ENCODE results near the gene FOXJ3.

FOXJ3 gene

DNA sequence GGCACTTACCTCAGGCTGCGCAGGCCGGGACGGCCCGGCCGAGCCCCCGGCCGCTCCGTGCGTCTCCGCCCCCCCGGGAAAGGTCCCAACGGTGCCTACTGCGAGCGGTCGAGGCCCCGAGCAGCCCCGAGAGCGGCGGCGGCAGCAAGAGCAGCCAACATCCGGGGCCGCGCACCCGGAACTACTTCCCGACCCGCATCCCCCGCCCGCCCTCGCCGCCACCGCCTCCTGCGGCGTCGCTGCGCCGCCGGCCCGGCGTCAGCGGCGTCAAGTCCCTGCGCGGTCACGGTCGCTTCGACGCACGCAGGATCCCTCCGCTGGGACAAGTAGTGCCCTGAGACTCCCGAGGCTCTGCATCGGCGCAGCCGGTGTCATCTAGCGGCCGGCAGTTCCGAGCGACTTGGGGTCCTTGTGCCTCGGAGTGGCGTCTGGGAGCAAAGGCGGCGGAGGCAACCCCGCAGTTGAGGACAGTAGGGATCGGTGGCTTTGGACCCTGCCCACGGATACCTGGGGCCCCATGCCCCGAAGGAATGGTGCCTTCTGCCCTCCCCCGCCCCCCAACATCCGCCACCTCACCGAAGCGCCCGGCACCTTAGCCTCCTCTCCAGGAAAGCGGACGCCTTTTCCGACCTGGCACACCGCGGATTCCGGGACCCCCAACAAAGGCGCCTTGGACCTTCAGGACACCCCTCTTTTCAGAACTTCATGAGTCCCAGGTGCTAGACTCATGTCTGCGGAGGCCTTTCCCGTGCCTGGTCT, at the start of gene FOXJ3:
TSS of gene FOXJ3 (minus strand) at position 186 of the 759 bp plus-strand sequence. CDS start 24,142 bp downstream, outside the sequence.
- DNase-seq (ENCODE audit: low read depth): peak; percentile 92

DNA sequence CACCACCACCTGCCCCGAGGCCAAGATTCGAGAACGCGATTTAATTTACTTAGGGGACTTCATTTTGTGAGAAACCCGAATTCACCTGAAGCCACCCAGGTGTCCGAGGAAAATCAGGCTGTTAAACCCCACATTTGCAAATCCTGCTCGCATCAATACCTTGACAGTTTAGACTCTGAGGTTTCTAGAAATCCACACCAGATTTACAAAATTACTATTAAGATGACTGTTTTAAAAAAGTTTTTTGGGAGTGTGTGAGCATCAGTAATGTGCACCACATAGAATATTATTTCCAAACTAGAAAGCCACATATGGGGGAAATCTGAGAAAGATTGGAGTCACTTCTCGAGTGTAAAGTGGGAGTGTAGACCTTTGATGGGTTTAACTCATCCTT, 46.2 kb upstream of the FOXJ3 start:
- DNase-seq (ENCODE audit: low read depth): no peak

GRCh38 chr1:42380586-42381279, 45.7 kb upstream of the FOXJ3 start, which contains the start of gene RIMKLA:
Gene RIMKLA (plus strand): TSS chr1:42380792. CDS start chr1:42380935, 143 bp downstream.
- no peak for DNase-seq (ENCODE audit: low read depth)

DNA sequence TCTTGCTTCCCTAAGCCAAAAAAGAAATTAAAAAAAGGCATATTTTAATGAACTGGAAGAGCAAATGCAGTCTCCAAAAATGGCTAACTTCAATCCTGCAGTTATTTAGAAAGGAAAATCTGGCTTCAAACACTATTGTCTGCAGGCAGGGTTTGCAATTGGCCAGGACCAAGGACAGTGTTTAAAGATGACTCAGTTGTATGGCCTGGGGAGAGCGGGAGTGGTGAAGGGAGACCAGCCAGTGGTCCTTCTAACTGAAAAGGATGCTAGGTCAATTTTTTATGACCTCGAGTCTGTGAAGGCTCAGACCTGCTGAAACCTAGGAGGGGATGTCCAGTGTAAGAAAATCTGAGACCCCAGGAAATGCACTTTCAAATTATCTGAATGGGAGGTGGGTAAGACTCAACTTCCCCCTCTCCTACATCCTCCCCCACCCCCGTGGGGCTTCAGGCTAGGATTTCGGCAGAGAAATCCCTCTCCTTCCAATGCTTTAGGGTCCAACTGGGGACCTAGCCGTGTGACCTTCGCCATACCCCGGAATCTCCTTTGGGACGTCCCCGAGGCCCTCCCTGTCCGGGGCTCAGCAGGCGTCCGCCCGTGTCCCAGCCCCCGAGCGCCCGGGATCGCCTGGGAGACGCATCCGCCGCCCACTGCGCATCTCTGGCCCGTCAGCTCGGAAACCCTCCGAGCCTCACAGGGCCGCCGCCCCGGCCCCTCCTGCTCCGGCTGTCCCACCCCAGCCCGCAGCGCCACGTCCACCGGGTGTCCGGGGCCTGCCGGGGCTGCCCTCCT, 45.0 kb upstream of the FOXJ3 start:
- DNase-seq (ENCODE audit: low read depth): no peak

DNA sequence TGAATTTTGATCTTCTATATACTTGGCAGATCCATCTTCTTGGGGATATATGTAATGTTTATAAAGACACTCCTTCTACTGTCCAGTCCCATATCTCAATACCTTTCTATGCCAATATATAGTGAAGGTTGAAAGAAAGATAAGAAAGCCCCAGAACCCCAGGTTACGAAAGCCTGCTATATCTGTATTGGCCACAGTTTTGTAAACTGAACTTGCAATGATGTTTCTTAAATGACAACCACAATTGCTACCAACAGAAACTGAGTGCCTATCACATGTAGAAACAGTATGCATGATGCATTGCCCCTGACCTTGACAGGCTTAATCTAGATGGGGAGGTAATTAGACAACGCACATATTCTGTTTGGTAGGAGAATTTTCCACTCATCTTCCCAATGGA, 37.8 kb upstream of the FOXJ3 start:
- DNase-seq (ENCODE audit: low read depth): no peak

- no peak for DNase-seq (ENCODE audit: low read depth)
Observed at GRCh38 chr1:42370876-42371549, 36.0 kb upstream of the FOXJ3 start.

DNA sequence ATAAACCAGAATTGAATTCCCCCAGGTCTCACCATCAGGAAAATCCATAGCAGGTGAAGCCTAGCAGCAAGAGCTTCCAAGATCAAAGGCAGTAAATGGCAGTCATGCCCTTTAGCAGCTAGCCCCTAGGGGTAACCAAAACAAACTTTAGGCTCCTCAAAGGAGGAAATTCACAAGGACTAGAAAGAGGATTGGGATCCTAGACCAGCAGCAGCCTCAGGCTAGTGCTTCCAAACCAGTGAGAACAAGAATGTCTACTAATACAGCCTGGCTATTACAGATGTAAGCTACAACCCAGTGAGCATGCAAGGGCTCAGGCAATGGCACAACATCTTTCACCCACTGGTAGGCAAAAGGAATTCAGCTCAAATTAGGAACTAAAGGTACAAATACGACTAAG, 34.4 kb upstream of the FOXJ3 start:
- DNase-seq (ENCODE audit: low read depth): no peak

DNA sequence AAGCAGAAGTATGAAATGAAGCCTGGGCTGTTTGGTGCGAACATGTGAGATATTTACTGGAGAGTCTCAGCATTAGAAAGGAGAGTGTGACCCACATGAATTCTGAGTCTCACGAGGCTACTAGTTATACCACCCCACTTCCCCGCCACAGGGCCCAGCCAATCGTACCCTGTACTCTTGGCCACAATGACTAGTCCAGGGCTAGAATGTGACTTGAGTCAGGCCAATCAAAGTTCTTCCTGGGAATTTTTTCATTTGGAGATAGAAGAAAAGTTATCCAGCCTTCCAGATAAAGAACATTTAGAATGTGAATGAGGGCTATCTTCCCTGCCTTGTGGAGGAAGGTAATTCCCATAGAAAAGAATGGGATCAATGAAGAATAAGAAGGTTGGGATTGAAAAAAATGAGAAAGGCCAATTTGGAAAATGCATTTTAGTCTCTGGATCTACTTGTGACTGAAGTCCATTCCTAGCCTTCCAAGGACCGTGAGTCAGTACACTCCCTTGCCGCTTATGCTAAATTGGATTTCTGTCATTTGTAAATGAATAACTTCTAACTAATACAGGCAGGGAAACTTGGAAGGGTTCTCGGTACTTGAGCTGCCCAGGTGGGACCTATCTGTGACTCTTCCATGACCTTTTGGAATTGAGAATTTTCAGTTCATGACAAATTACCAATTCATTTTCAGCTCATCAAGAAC, 33.2 kb upstream of the FOXJ3 start:
- no peak for DNase-seq (ENCODE audit: low read depth)

DNA sequence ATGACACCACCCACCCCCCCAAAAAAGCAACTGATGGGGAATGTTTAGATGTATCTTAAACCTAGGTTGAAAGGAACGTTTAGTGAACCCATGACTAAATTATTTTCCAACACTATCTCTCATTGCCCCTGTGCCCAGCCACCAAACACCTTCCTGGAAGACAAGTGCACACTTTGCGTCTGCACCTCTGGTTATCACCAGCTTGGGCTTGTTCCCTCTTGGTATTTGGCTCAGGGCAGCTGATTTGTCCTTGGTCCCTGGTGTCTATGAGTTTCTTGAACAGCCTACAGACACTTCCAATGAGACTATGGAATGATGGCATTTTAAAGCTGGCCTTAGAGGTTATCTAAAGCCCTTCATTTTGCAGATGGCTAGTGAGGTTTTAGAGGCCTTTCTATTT, 30.1 kb upstream of the FOXJ3 start:
- no peak for DNase-seq (ENCODE audit: low read depth)

GRCh38 chr1:42364542-42364941, 29.5 kb upstream of the FOXJ3 start:
- no peak for DNase-seq (ENCODE audit: low read depth)

DNA sequence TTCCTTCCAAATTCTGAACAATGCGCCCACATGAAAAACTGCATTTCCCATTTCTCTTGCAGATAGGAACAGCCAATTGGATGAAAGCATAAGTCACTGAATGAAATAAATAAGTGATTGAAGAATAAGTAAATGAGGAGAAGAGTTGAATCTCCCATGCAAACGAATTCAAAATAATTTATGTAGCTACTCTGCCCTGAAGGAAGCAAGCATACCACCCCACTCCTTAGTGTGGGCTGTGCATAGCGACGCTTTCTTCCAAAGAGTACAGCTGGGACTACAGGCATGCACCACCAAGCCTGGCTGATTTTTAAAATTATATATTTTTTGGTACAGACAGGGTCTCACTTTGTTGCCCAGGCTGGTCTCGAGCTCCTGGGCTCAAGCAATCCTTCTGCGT, 29.1 kb upstream of the FOXJ3 start:
- no peak for DNase-seq (ENCODE audit: low read depth)

GRCh38 chr1:42359466-42359865, 24.4 kb upstream of the FOXJ3 start:
- DNase-seq (ENCODE audit: low read depth): no peak

DNA sequence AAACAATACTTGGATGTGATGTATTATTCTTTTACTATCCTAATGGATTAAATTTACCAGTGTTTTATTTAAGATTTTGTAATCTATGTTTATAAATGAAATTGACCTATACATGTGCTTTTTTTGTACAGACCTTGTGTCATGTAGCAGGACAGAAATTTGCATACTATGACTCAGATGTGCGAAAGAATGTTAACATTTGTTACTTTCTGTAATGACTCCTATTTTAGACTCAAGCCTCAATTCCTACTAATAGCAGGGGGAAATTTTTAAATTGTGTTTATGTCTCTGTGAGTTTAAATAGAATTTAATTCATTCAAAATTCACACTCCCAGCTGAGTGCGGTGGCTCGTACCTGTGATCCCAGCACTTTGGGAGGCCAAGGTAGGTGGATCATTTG, 23.8 kb upstream of the FOXJ3 start:
- DNase-seq (ENCODE audit: low read depth): no peak

DNA sequence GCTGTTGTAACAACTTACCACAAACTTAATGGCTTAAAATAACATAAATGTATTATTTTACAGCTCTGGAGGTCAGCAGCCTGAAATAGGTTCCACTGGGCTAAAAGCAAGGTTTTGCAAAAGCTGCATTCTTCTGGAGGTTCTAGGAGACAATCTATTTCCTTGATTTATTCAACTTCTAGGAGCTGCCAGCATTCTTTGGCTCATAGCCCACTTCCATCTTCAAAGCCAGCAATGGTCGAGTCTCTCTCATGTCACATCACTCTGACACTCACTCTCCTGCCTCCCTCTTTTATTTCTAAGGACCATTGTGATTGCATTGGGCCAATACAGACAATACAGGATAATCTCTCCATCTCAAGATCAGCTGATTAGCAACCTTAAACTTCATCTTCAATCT, 15.1 kb upstream of the FOXJ3 start:
- DNase-seq (ENCODE audit: low read depth): no peak

DNA sequence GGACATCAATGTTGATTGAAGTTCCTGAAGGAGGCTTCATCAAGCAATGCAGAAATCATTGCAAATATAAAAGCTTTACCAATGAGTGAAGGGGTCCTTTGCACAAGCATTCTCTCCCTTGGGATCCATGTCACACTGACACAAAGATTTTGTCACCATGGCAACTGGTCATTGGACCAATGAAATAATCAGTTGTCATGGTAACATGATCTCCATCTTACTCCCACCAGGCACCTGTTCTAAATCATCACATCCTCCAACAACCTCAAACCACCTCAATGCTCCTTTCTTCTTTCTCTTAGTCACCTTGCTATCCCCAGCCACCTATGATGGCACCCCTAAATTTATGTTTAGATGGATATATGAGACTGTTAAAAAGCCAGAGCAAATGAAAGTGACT, 13.5 kb upstream of the FOXJ3 start:
- DNase-seq (ENCODE audit: low read depth): no peak

DNA sequence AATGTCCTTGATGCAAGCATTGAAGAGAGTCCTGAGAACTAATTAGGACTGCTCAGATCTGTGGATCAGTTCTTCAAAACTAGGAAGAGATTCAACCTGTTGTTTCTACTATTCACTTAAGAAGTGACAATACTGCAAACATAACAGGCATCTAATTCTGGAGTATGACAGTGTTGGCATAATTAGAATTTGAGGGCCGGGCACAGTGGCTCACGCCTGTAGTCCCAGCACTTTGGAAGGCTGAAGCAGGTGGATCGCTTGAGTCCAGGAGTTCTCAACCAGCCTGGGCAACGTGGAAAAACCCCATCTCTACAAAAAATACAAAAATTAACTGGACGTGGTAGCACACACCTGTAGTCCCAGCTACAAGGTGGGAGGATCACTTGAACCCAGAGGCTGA, 8.0 kb upstream of the FOXJ3 start:
- no peak for DNase-seq (ENCODE audit: low read depth)

GRCh38 chr1:42340901-42341300, 5.9 kb upstream of the FOXJ3 start:
- no peak for DNase-seq (ENCODE audit: low read depth)

GRCh38 chr1:42340093-42340492, 5.1 kb upstream of the FOXJ3 start:
- DNase-seq (ENCODE audit: low read depth): no peak

DNA sequence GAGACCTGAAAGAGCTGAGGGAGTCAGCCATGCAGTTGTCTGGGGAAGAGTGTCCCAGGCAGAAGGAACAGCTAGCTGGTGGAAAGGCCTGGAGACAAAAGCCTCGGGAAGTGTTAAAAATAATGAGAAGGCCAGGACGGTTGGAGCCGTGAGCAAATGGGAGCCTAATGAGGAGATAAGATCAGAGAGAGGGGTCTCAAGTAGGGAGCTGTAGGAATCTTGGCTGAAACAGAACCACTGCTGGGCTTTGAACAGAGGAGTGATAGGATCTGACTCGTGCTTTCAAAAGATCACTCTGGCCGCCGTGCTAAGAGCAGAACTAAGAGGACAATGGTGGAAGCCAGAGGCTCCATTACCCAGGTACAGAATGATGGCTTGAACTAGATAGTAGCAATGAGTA, 1.9 kb upstream of the FOXJ3 start:
- DNase-seq (ENCODE audit: low read depth): no peak

GRCh38 chr1:42335809-42336518, 929 bp upstream of the FOXJ3 start:
- DNase-seq (ENCODE audit: low read depth): peak; percentile 21

All from GM04504 (cell line).